Measurements from ENCODE around the gene EBF3. TPM values are rescaled to one million over a fixed set of nuclear protein-coding genes. Genes with fewer than 3 reads are reported as not detected.
A peak's percentile ranks its signal among the peaks of the same experiment; 100 is the strongest.

EBF3 gene
- total RNA-seq, 1 donor from 2014 or later = 0.20 TPM

GRCh38 chr10:129959544-129960480, 4.3 kb downstream of the EBF3 start:
- Histone ChIP-seq H3K4me1 (peaks cover 7% of the 10 kb centered on the region), H3K4me3 (no peak overlapping the region), H3K27me3 (peaks cover 93% of the 10 kb centered on the region), H3K36me3 (no peaks in the 10 kb centered on the region), H3K9me3 (no peaks in the 10 kb centered on the region), H3K27ac (no peak overlapping the region)
- DNase-seq = no peak
- TF ChIP-seq, protein P1, sequence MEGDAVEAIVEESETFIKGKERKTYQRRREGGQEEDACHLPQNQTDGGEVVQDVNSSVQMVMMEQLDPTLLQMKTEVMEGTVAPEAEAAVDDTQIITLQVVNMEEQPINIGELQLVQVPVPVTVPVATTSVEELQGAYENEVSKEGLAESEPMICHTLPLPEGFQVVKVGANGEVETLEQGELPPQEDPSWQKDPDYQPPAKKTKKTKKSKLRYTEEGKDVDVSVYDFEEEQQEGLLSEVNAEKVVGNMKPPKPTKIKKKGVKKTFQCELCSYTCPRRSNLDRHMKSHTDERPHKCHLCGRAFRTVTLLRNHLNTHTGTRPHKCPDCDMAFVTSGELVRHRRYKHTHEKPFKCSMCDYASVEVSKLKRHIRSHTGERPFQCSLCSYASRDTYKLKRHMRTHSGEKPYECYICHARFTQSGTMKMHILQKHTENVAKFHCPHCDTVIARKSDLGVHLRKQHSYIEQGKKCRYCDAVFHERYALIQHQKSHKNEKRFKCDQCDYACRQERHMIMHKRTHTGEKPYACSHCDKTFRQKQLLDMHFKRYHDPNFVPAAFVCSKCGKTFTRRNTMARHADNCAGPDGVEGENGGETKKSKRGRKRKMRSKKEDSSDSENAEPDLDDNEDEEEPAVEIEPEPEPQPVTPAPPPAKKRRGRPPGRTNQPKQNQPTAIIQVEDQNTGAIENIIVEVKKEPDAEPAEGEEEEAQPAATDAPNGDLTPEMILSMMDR (IDR thresholded peaks at IDR 0.05) = no peak
- intact Hi-C loops (cut with DNase I) = no loop called here
- ATAC-seq = no peak

GRCh38 chr10:129958629-129959543, 5.2 kb downstream of the EBF3 start:
- no peak for DNase-seq
- Histone ChIP-seq H3K27ac (no peak overlapping the region), H3K4me3 (no peak overlapping the region), H3K36me3 (no peaks in the 10 kb centered on the region), H3K9me3 (no peaks in the 10 kb centered on the region), H3K4me1 (peaks cover 7% of the 10 kb centered on the region), H3K27me3 (peaks cover 95% of the 10 kb centered on the region)
- TF ChIP-seq, protein P1 (IDR thresholded peaks at IDR 0.05) = no peak
- peak; percentile 31 for ATAC-seq
- intact Hi-C loops (cut with DNase I) = no loop called here

DNA sequence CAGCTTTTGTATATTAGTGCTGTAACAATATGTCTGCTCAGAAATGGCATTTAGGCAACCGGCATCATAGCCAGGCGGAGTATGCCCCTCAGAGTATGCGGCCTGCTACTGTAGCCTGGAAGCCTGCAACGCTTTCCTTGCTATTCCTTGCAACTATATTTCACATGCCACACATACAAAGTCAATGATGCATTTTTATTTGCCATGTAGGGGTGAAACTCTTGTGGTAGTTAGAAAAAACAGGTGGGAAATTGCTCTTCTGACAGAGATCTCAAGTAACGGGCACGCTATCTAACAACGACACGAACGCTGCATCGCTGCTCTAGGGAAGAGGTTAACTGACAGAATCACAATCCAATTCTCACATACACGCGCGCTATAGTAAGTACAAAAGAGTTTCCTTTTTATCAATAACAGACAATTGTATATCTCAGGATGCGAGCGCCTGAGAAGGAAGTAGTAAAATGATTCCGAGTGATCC, 5.9 kb downstream of the EBF3 start:
- DNase-seq (no peak), ATAC-seq (no peak)
- no peak overlapping the region for H3K4me3 ChIP-seq
- TF ChIP-seq, protein P1 (IDR thresholded peaks at IDR 0.05) = no peak
- intact Hi-C loops (cut with DNase I) = no loop called here
- H3K9me3 ChIP-seq = no peaks in the 10 kb centered on the region
- H3K4me1 ChIP-seq = peaks cover 6% of the 10 kb centered on the region
- no peak overlapping the region for H3K27ac ChIP-seq
- no peaks in the 10 kb centered on the region for H3K36me3 ChIP-seq
- peaks cover 100% of the 10 kb centered on the region for H3K27me3 ChIP-seq

GRCh38 chr10:129956876-129957673, 7.0 kb downstream of the EBF3 start:
- TF ChIP-seq, protein P1 (IDR thresholded peaks at IDR 0.05) = no peak
- Histone ChIP-seq H3K9me3 (no peaks in the 10 kb centered on the region), H3K36me3 (no peaks in the 10 kb centered on the region), H3K4me3 (no peak overlapping the region), H3K4me1 (no peaks in the 10 kb centered on the region), H3K27me3 (peaks cover 97% of the 10 kb centered on the region), H3K27ac (no peak overlapping the region)
- intact Hi-C loops (cut with DNase I) = no loop called here
- ATAC-seq = no peak
- DNase-seq = no peak

DNA sequence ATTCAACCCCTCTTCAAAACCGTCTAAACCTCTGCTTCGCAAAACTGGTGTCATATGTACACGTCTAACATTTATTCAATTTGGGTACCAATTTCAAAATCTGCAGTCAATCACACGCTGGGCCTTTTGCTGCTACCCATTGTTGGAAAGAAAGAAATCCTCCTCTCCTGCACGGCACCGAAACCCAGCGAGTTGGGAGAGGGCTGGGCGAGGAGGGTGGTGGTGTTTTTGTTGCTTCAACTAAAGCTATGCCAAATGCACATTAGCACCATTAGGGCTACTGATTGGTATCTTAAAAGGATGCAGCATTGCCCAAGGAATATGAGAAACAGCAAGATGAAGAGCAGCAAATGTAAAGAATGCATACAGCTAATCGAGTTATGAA, 7.8 kb downstream of the EBF3 start:
- no peaks in the 10 kb centered on the region for H3K9me3 ChIP-seq
- H3K4me3 ChIP-seq = no peak overlapping the region
- no peak for ATAC-seq
- H3K27ac ChIP-seq = no peak overlapping the region
- H3K27me3 ChIP-seq = peaks cover 92% of the 10 kb centered on the region
- H3K4me1 ChIP-seq = no peaks in the 10 kb centered on the region
- no peak for DNase-seq
- intact Hi-C loops (cut with DNase I) = no loop called here
- H3K36me3 ChIP-seq = no peaks in the 10 kb centered on the region
- TF ChIP-seq, protein P1 (IDR thresholded peaks at IDR 0.05) = no peak
